Loucy (cell line): Measurements from ENCODE around the gene TESPA1.

Experiments
- H2AFZ ChIP-seq: fragments of 200-600 bp; sonication (generic); 2 replicates; pipeline ENCODE4 v1.6.0; 2016; ENCODE audit warnings: antibody characterized with exemption, mild to moderate bottlenecking, low read length, moderate library complexity
- H3F3A ChIP-seq: fragments of 200-600 bp; 2 replicates; pipeline ENCODE4 v1.6.0; 2016; ENCODE audit warnings: antibody characterized with exemption, low read depth, mild to moderate bottlenecking
- H3K27me3 ChIP-seq: fragments of 200-600 bp; sonication (generic); 2 replicates; pipeline ENCODE4 v1.6.1; 2014; ENCODE audit warnings: low read length, mild to moderate bottlenecking; ENCODE audit not compliant: insufficient read depth, poor library complexity, severe bottlenecking
- H3K36me3 ChIP-seq: fragments of 200-600 bp; sonication (generic); 2 replicates; pipeline ENCODE4 v1.6.1; 2016; ENCODE audit warnings: low read length; ENCODE audit not compliant: insufficient read depth
- H3K4me1 ChIP-seq: fragments of 200-600 bp; sonication (generic); 2 replicates; pipeline ENCODE4 v1.5.1; 2014; ENCODE audit warnings: low read length, mild to moderate bottlenecking; ENCODE audit not compliant: insufficient read depth, poor library complexity, severe bottlenecking
- H3K4me2 ChIP-seq: fragments of 200-600 bp; sonication (generic); 2 replicates; pipeline ENCODE4 v1.6.0; 2014; ENCODE audit warnings: antibody characterized with exemption, low read length, low read depth, mild to moderate bottlenecking; ENCODE audit not compliant: poor library complexity, severe bottlenecking
- H3K4me3 ChIP-seq: fragments of 200-600 bp; sonication (generic); 2 replicates; pipeline ENCODE4 v1.5.1; 2014; ENCODE audit warnings: low read length, mild to moderate bottlenecking, mixed read lengths; ENCODE audit not compliant: poor library complexity, severe bottlenecking
- H3K79me2 ChIP-seq: fragments of 200-600 bp; sonication (generic); 2 replicates; pipeline ENCODE4 v1.6.1; 2014; ENCODE audit warnings: low read length; ENCODE audit not compliant: insufficient read depth
- H3K9ac ChIP-seq: fragments of 200-600 bp; sonication (generic); 2 replicates; pipeline ENCODE4 v1.6.0; 2014; ENCODE audit warnings: mild to moderate bottlenecking, low read depth, low read length, moderate library complexity; ENCODE audit not compliant: poor library complexity, severe bottlenecking
- H3K9me2 ChIP-seq: fragments of 200-600 bp; sonication (generic); replicated peaks from 2 replicates; pipeline ENCODE4 v1.6.1; 2016; ENCODE audit warnings: low read depth, low read length, mixed read lengths
- H3K9me3 ChIP-seq: fragments of 200-600 bp; sonication (generic); 2 replicates; pipeline ENCODE4 v1.6.1; 2014; ENCODE audit warnings: mild to moderate bottlenecking, antibody characterized with exemption, low read length, low read depth; ENCODE audit not compliant: insufficient read depth
- H4K20me1 ChIP-seq: fragments of 200-600 bp; sonication (generic); 2 replicates; pipeline ENCODE4 v1.6.0; 2014; ENCODE audit warnings: antibody characterized with exemption, low read length, mild to moderate bottlenecking; ENCODE audit not compliant: insufficient read depth, poor library complexity, severe bottlenecking
- EZH2phosphoT487 ChIP-seq: fragments of 200-600 bp; IDR thresholded peaks from 2 replicates; pipeline ENCODE4 v1.6.1; 2018; ENCODE audit warnings: antibody characterized with exemption, mild to moderate bottlenecking, moderate library complexity, borderline replicate concordance
- TF ChIP-seq, protein P1 (sequence below): fragments of 200-600 bp; sonication (generic); conservative IDR thresholded peaks from 2 replicates; pipeline ENCODE4 v1.5.1; 2014; ENCODE audit warnings: mild to moderate bottlenecking, antibody characterized with exemption, low read length

Gene TESPA1

DNA sequence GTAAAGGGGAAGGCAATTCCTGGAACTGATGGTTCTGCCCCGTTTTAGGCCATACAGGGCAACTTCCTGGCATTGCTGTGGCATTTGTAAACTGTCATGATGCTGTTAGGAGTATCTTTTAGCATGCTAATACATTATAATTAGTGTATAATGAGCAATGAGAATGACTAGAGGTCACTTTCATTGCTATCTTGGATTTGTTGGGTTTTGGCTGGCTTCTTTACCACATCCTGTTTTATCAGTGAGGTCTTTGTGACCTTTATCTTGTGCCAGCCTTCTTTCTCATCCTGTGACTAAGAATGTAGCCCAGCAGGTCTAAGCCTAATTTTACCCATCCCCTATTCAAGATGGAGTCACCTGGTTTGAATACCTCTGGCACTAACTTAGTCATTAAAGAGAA lies 51.2 kb downstream of the TESPA1 start:
- no peaks in the 10 kb centered on the region for H4K20me1 ChIP-seq
- H3K79me2 ChIP-seq, result no peaks in the 10 kb centered on the region
- peak overlapping the region; percentile 12 for H3K4me3 ChIP-seq
- peaks cover 34% of the 10 kb centered on the region for H3K4me1 ChIP-seq
- no peak overlapping the region for H3K9ac ChIP-seq
- H3K4me2 ChIP-seq, result peak overlapping the region; percentile 46
- no peak overlapping the region for H2AFZ ChIP-seq
- no peaks in the 10 kb centered on the region for H3K36me3 ChIP-seq
- H3K27me3 ChIP-seq, result no peaks in the 10 kb centered on the region
- peaks cover 10% of the 10 kb centered on the region; the same call in 1 of the 2 replicates for H3K9me3 ChIP-seq
- no peaks in the 10 kb centered on the region for H3F3A ChIP-seq
- TF ChIP-seq, protein P1, sequence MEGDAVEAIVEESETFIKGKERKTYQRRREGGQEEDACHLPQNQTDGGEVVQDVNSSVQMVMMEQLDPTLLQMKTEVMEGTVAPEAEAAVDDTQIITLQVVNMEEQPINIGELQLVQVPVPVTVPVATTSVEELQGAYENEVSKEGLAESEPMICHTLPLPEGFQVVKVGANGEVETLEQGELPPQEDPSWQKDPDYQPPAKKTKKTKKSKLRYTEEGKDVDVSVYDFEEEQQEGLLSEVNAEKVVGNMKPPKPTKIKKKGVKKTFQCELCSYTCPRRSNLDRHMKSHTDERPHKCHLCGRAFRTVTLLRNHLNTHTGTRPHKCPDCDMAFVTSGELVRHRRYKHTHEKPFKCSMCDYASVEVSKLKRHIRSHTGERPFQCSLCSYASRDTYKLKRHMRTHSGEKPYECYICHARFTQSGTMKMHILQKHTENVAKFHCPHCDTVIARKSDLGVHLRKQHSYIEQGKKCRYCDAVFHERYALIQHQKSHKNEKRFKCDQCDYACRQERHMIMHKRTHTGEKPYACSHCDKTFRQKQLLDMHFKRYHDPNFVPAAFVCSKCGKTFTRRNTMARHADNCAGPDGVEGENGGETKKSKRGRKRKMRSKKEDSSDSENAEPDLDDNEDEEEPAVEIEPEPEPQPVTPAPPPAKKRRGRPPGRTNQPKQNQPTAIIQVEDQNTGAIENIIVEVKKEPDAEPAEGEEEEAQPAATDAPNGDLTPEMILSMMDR, result no peak
- no peak for TF ChIP-seq EZH2phosphoT487
- no peaks in the 10 kb centered on the region for H3K9me2 ChIP-seq

DNA sequence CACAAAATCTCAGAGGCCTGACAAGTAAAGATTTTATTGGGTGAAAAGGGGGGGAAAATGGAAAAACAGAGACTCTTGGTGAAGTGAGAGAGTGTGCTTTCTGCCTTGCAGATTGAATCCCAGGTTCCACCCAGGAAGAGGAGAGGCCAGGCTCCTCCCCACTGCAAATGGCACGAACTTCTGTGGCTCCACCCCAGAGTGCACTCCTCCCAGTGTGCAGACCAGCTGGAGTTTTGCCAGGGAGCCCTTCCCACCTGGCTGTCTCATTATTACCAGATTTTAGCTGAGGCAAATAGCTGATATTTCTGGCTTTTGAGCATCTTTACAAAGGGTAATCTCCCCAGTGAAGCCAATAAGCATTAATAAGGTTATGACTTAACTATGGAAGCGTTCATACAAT lies 51.9 kb downstream of the TESPA1 start:
- TF ChIP-seq, protein P1, result no peak
- no peak for TF ChIP-seq EZH2phosphoT487
- H3K4me1 ChIP-seq, result peaks cover 34% of the 10 kb centered on the region
- no peak overlapping the region for H3K9ac ChIP-seq
- H3K4me3 ChIP-seq, result no peak overlapping the region
- no peaks in the 10 kb centered on the region for H3K9me2 ChIP-seq
- no peaks in the 10 kb centered on the region for H3K27me3 ChIP-seq
- no peaks in the 10 kb centered on the region for H3F3A ChIP-seq
- H3K9me3 ChIP-seq, result peaks cover 10% of the 10 kb centered on the region; the same call in 1 of the 2 replicates
- H2AFZ ChIP-seq, result no peak overlapping the region
- peak overlapping the region; percentile 46 for H3K4me2 ChIP-seq
- H3K36me3 ChIP-seq, result no peaks in the 10 kb centered on the region
- H3K79me2 ChIP-seq, result no peaks in the 10 kb centered on the region
- H4K20me1 ChIP-seq, result no peaks in the 10 kb centered on the region

DNA sequence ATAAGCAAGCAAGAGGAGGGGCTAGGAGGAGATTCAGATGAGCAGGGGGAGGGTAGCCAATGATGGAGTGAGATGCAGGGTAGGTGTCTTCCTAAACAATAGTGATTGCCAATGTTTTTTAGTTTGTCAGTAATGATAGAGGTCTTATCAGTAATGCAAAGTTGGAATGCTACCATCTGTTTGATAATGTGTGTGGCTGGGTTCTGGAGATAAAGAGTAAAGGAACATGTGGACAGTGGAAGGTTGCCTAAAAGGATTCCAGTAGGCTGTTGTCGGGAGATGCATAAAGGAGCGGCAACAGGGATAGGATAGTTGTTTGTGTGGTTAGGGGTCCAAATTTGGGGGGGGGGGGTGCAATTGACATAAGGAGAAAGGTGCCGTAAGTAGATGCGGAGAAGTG lies 52.5 kb downstream of the TESPA1 start:
- H3K9me2 ChIP-seq, result no peaks in the 10 kb centered on the region
- no peak for TF ChIP-seq EZH2phosphoT487
- TF ChIP-seq, protein P1, result no peak

More for the DNA sequence above, 52.5 kb downstream of the TESPA1 start:
- Histone ChIP-seq H3F3A (no peaks in the 10 kb centered on the region), H3K4me1 (peaks cover 34% of the 10 kb centered on the region), H4K20me1 (no peaks in the 10 kb centered on the region), H2AFZ (no peak overlapping the region), H3K79me2 (no peaks in the 10 kb centered on the region), H3K4me2 (no peak overlapping the region), H3K36me3 (no peaks in the 10 kb centered on the region), H3K9ac (no peak overlapping the region), H3K4me3 (no peak overlapping the region), H3K9me3 (peaks cover 10% of the 10 kb centered on the region; the same call in 1 of the 2 replicates), H3K27me3 (no peaks in the 10 kb centered on the region)
